Measurements from ENCODE around the gene TCAP.
"Not testable (repeated sequence)": the region's sequence is repeated elsewhere in the genome, so short reads cannot be mapped to it uniquely, and the experiment has no call there.

Gene TCAP

GRCh38 chr17:39706383-39706782 is 41.2 kb downstream of the TCAP start:
- DNase-seq (ENCODE audit: low read depth): no peak

- no peak for DNase-seq (ENCODE audit: low read depth)
These were observed 41.8 kb downstream of the TCAP start for GRCh38 chr17:39706921-39707337.

- no peak for DNase-seq (ENCODE audit: low read depth)
These were observed 44.3 kb downstream of the TCAP start for GRCh38 chr17:39709319-39709997.

GRCh38 chr17:39709998-39710964 is 45.1 kb downstream of the TCAP start:
- no peak for DNase-seq (ENCODE audit: low read depth)

- DNase-seq (ENCODE audit: low read depth): not testable (repeated sequence)
These were observed 45.9 kb downstream of the TCAP start for GRCh38 chr17:39711071-39711470.

GRCh38 chr17:39711851-39712250 is 46.7 kb downstream of the TCAP start:
- DNase-seq (ENCODE audit: low read depth): no peak

- no peak for DNase-seq (ENCODE audit: low read depth)
These were observed 49.1 kb downstream of the TCAP start for GRCh38 chr17:39714234-39714633.

GRCh38 chr17:39715375-39716072 is 50.4 kb downstream of the TCAP start:
- no peak for DNase-seq (ENCODE audit: low read depth)

Data from fibroblast of gingiva (primary cell).